Amniotic stem cell (primary cell): ENCODE measurements around the gene PPFIBP2.

Source experiments
- DNase-seq: peaks from one replicate; lab custom pipeline; 2025; lab: John Stamatoyannopoulos, UW

PPFIBP2 gene

DNA sequence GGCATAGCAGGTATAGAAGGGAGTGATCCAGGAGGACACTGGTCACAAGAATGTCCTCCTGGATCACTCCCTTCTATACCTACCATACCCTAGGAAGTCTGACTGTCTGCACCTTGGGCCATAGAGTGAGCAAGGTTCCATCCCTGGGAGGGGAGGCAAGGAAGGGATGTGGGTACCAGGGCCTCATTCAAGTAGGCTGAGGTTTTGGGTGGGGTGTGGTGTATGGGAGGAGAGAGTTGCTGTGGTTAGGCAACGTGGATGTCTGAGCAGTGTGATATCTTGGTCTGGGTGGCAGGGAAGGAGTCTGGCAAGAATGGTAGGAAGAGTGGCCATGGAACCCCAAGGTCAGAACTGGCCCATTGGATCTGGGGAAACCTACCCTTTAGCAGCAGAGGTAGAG, 13.2 kb downstream of the PPFIBP2 start:
- DNase-seq, result no peak

DNA sequence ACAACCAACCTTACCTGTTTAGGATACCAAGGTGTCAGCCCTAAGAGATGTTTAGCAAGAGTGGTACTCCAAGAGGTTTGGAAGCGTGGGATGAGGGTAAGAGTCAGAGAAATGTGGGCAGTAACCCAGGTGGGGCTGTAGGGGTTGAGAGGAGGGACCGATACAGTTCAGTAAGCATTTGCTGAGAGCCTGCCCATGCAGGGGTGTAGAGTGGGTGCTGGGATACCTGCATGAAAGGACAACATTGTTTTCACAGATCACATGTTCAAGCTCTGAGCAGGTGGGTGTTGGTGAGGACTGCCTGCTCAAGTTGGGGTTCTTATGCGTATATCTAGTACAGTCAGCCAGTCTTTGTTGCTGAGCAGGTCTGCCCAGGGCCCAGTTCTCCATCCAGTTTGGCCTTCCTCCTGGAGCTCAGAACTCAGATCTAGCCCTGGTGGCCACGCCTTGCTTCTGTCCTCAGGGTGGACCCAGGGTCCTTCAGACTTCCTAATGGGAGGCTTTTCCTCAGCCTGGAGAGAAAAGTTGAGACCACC, 14.8 kb downstream of the PPFIBP2 start:
- no peak for DNase-seq

DNA sequence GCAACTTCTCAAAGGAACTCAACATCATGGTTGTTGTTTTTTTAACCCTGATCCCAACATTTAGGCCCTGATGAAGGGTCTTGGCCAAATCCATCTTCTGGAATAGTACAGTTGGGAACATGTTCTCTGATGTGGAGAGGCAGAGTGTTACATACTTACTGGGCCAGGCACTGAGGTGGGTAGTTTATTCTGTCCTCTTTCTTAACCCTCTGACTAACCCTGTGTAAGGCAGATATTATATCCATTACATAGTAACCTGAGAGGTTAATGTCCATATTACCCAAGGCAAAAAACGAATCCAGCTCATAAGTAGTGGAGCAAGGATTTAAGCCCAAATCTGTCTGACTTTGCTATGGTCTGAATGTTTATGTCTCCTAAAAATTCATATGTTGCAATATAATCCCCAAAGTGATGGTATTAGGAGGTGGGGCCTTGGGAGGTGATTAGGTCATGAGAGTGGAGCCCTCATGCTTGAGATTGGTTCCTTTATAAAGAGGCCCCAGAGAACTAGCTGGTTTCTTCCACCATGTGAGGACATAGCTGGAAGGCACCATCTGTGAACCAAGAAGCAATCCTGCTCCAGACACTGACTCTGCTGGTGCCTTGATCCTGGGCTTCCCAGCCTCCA, 16.3 kb downstream of the PPFIBP2 start:
- no peak for DNase-seq

GRCh38 chr11:7531011-7531410, 17.2 kb downstream of the PPFIBP2 start:
- no peak for DNase-seq

DNA sequence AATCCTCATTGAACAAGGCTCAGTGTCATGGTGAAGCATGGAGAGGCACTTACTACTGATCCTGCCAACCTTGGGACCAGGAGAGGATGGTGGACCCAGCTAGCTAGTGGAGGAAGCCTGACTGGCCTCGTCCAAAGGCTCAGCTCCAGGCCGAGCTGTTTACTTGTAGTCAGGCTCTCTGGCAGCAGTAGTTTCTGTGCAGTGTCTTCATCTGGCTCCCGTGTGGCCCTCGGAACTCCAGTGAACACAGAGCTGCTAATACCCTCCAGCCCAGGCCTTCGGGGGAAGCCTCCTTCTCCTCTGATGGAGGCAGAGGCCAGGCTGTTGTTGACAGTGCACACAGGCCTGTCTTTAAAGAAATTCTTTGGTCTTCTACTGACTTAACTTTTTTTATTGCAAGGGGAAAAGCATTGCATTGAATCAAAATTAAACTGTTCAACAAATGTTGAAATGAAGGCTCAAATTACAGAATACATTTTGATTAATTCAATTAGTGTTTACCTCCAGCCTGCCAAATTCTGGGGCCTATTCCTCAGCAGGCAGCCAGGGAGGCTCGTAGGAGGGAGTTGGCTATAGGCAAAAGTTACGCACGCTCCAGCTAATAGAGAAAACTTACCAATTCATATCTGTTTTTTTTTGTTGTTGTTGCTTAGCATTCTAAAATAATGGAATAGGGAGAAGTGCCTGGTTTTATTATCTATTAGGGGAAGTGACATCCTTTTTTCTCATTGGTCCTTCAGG, 18.8 kb downstream of the PPFIBP2 start:
- no peak for DNase-seq

DNA sequence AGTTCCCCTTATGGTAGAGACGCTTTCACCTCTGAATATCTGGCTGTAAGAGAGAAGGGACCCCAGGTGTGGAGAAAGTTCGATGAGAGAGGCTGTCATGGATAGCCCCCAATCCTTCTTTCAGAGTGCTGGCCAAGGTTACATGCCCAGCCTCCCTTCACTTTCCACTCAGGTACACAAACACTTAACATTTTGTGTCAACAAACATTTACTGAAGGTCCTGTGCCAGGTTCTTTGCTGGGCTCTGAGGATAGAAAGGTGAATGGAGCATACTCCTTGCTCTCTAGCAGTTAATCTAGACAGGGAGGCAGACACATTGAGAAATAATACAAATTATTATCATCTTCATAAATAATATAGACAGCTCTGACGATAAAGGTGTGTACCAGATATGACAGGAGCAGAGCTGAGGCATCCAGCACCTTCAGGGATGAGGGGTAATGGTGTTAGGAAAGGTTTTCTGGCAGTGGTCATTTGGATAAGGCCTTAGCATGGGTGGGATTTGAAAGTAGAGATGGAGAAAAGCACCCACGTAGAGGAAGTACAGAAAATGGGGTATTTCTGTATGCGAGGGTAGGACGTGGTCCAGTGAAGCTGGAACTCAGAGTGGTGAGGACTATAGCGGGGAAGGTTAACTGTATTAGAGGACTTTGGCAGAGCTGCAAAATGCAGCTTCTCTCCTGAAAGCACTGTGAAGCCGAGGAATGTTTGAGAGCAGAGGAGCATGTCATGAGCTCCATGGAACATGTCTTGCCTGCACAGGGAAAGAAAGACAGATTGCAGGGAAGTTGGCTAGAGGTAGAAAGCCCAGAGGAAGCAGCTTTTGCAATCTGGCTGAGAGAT, 19.6 kb downstream of the PPFIBP2 start:
- DNase-seq, result no peak

- DNase-seq, result no peak
Observed at GRCh38 chr11:7534042-7534378, 20.2 kb downstream of the PPFIBP2 start.

- no peak for DNase-seq
Observed at GRCh38 chr11:7536100-7536499, 22.3 kb downstream of the PPFIBP2 start.

- DNase-seq, result no peak
Observed at GRCh38 chr11:7537265-7537664, 23.5 kb downstream of the PPFIBP2 start.

DNA sequence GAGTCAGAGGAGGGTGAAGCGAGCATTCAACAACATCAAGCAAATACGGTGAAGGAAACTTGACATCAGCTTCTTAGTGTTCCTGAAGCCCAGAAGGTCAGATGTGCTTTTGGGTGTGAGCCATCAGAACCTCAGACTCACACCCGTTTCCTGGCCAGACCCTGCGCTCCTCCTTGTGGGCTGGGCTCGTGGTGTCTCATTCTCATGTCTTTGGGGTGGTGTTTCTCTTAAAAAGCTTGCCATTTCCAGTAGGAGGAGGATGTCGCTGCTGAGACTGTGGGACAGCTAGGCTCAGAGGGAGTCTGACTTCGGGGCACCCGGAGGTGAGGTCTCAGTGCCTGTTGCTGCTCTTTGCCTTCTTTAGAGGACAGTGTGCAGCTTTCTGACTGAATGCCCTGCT, 24.2 kb downstream of the PPFIBP2 start:
- DNase-seq, result no peak

- DNase-seq, result no peak
Observed at GRCh38 chr11:7538466-7539454, 25.0 kb downstream of the PPFIBP2 start.

- DNase-seq, result no peak
Observed at GRCh38 chr11:7540830-7541555, 27.2 kb downstream of the PPFIBP2 start.

GRCh38 chr11:7543302-7543701, 29.5 kb downstream of the PPFIBP2 start:
- DNase-seq, result no peak

- DNase-seq, result no peak
Observed at GRCh38 chr11:7544021-7544420, 30.2 kb downstream of the PPFIBP2 start.

DNA sequence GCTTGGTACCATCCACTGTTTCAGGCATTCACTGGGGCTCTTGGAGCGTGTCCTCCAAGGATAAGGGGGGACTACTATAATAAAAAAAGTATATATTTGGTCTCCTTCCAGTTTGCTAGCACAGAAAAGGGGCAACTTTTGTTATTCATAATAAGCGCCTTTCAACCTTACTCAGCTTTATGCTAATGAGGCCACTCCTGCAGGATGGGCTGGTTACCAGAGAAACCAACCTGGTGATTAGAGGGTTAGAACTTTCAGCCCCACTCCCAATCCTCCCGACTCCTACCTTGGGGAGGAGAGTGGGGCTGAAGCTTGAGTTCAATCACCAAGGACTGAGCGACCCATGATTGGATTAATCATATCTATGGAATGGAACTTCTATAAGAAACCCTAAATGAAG, 31.8 kb downstream of the PPFIBP2 start:
- DNase-seq, result no peak

DNA sequence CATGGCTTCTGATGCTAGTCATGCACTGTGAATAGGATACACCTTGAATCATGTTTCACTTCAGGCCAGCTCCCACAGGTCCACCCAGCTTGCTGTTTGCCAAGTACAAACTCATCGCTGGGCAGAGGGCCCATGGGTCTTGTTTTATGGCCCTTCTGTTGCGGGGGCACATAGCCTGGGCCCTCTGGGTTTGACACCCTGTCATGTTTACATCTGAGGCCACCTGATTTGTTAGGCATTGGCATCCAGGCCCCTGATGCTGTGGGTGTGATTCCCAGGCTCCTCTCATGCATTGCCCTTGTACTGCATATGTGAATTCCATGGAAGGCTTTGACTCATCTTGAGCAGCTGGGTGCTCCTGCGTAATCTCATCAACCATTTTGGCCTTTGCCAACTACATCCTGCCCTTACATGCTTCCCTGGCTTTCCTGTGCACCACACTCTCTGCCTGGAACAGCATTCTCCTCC, 32.6 kb downstream of the PPFIBP2 start:
- DNase-seq, result no peak

GRCh38 chr11:7547687-7548086, 33.9 kb downstream of the PPFIBP2 start:
- DNase-seq, result no peak

- DNase-seq, result no peak
Observed at GRCh38 chr11:7548659-7549274, 35.0 kb downstream of the PPFIBP2 start.

- no peak for DNase-seq
Observed at GRCh38 chr11:7549681-7550080, 35.9 kb downstream of the PPFIBP2 start.

DNA sequence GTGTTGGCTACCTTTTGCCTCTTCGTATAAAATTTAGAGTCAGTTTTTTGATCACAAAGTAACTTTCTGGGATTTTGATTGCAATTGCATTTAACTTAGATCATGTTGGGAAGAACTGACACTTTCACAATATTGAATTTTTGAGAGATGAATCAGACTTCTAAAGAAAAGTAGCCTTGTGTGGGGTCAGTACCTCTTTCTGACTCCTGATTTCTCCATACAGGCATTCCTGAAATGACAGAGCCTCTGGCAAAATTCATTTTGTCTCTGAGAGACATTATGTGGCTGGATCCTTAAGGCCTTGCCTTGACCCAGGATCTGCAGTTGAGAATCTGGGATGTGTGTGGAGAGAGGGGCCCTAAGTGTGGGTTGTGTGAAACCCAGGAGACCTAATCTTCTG, 37.8 kb downstream of the PPFIBP2 start:
- no peak for DNase-seq
